ENCODE results near the gene SUPT7L.
A peak's percentile ranks its signal among the peaks of the same experiment; 100 is the strongest.

The SUPT7L gene, protein sequence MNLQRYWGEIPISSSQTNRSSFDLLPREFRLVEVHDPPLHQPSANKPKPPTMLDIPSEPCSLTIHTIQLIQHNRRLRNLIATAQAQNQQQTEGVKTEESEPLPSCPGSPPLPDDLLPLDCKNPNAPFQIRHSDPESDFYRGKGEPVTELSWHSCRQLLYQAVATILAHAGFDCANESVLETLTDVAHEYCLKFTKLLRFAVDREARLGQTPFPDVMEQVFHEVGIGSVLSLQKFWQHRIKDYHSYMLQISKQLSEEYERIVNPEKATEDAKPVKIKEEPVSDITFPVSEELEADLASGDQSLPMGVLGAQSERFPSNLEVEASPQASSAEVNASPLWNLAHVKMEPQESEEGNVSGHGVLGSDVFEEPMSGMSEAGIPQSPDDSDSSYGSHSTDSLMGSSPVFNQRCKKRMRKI

DNA sequence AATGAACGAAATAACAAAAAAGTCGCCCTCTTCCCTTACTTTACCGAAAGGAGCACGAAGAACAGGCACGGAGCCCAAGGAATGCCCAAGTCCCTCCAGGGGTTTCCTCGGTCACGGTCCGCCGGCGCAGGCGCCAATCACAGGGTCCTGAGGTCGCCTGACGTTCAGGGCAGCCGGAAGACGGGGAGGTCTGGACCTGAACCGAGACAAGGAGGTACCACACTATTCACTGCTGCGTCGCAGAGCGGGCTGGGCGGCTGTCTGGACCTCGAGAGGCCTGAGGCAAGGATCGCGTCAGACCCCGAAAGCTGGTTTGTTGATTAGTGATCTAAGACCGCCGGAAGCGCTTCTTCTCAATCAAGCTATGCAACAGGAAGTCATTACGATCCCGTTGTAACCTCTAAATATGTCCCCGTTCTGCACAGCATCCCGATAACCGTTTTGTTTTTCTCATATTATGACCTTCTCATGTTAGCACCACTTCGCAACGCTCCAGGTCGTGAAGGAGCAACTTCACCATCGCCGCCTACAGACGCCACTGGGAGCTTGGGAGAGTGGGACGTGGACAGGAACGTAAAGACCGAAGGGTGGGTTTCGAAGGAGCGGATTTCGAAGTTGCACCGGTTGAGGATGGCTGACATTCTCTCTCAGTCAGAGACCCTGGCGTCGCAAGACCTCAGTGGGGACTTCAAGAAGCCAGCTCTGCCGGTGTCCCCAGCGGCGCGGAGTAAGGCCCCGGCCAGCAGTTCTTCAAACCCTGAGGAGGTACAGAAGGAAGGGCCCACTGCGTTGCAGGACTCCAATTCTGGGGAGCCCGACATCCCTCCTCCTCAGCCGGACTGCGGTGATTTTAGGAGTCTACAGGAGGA is at the start of gene SUPT7L, which contains the start of gene SLC4A1AP:
Gene SUPT7L (minus strand): TSS at position 330 of the 869 bp plus-strand sequence. CDS start 1,422 bp downstream, outside the sequence.
Gene SLC4A1AP (plus strand): TSS at position 605 of the 869 bp plus-strand sequence. CDS start 26 bp downstream, at position 631.
- peak; percentile 60 for DNase-seq (ENCODE audit: low read depth)

DNA sequence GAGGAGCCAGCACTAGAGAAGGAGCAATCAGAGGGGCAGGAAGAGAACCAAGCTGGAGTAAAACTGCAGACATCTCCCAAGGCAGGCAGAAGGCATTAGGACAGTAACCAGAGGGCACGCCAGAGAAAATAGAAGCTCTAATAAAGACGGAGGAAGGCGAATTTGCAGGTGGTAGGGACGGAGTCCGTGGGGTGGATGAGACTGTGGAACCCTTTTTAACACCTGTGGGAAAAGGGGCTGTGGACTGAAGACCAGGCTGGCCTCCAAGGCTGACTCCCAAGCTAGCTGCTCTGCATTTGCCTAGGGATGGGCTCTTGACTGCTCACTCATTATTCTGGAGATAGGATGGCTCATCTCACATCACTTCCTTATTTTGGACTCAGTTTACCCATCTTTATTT is 49.8 kb upstream of the SUPT7L start:
- DNase-seq (ENCODE audit: low read depth): no peak

- no peak for DNase-seq (ENCODE audit: low read depth)
Measured at GRCh38 chr2:27712522-27712921, 49.1 kb upstream of the SUPT7L start.

- no peak for DNase-seq (ENCODE audit: low read depth)
Measured at GRCh38 chr2:27711804-27712203, 48.4 kb upstream of the SUPT7L start.

GRCh38 chr2:27710640-27711430 is 47.4 kb upstream of the SUPT7L start:
- DNase-seq (ENCODE audit: low read depth): no peak

- DNase-seq (ENCODE audit: low read depth): no peak
Measured at GRCh38 chr2:27709960-27710575, 46.7 kb upstream of the SUPT7L start.

DNA sequence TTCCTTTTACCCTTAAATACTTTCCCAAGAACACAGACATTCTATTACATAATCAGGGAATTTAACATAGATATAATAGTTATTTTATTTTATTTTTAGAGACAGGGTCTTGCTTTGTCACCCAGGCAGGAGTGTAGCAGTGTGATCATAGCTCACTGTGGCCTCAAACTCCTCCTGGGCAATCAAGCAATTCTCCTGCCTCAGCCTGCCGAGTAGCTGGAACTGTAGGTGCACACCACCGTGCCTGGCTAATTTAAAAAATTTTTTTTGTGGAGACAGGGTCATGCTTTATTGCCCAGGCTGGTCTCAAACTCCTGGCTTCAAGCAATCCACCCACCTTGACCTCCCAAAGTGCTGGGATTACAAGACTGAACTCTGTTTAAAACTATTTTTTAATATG is 45.9 kb upstream of the SUPT7L start:
- no peak for DNase-seq (ENCODE audit: low read depth)

DNA sequence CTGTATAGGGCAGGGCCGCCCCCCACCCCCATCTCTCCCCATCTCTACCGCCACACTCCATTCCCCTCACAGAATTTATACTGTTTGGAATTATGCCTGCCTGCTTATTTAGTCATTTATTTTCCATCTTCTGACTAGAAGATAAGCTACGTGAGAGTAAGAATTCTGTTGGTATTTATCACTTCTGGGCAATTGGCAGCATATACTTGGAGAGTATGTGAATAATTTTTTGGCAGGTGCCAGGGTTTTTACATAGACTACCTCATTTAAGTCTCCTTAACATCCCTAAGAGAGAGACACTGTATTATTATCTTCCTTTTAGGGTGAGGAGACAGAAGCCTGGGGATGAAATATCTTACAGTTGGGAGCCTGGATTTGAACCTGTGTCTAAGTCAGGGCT is 45.3 kb upstream of the SUPT7L start:
- DNase-seq (ENCODE audit: low read depth): no peak

- DNase-seq (ENCODE audit: low read depth): no peak
Measured at GRCh38 chr2:27708257-27708654, 44.8 kb upstream of the SUPT7L start.

GRCh38 chr2:27707462-27708256 is 44.2 kb upstream of the SUPT7L start:
- no peak for DNase-seq (ENCODE audit: low read depth)

DNA sequence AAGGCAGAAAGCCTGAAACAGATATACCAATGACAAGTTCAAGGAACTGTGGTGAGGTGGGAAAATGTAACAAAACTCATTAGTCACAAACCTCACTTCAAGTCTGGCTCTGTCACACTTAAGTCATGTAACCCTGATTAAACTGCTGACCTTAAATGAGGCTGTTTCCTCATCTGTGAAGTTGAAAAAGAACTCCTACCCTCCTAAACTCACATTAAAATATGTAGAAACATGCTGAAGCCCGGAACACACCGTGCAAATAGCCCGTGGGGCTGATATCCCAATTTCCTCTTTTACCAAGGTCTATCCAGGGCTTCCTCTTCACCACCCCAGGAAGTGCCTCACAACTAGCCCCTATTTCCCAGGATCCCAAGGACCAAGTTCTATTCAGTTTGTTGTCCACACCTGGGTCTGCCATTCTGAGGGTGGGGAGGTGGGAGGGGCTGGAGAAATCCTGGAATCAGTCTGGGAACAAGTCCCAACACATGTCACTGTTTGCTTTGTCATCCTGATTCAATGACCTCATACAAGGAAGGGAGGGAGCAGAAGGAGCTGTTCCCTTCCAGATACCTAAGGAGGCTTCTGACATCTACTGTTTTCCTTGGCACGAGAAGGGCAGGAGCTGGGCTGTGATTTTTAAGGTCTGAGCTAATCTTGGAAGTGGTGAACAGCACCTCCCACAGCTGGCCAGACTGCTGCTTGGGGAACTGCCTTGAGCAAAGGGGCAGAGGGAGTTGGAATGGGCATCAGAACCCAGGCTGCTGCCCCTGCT is 42.6 kb upstream of the SUPT7L start:
- DNase-seq (ENCODE audit: low read depth): no peak

DNA sequence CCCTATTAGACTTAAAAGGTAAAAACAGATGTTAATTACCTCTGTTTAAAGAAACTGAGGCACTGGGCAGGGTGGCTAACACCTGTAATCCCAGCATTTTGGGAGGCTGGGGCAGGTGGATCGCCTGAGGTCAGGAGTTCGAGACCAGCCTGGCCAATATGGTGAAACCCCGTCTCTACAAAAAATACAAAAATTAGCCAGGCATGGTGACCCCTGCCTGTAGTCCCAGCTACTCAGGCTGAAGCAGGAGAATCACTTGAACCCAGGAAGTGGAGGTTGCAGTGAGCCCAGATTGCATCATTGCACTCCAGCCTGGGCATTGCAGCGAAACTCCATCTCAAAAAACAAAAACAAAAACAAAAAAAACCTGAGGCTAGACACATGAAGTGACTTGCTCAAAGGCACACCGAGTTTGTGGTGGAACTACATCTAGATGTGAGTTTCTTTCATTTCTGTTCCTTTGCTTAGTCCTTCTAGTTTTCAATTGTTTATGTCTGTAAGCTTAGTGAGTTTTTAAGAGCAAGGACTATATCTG is 41.0 kb upstream of the SUPT7L start:
- DNase-seq (ENCODE audit: low read depth): no peak

DNA sequence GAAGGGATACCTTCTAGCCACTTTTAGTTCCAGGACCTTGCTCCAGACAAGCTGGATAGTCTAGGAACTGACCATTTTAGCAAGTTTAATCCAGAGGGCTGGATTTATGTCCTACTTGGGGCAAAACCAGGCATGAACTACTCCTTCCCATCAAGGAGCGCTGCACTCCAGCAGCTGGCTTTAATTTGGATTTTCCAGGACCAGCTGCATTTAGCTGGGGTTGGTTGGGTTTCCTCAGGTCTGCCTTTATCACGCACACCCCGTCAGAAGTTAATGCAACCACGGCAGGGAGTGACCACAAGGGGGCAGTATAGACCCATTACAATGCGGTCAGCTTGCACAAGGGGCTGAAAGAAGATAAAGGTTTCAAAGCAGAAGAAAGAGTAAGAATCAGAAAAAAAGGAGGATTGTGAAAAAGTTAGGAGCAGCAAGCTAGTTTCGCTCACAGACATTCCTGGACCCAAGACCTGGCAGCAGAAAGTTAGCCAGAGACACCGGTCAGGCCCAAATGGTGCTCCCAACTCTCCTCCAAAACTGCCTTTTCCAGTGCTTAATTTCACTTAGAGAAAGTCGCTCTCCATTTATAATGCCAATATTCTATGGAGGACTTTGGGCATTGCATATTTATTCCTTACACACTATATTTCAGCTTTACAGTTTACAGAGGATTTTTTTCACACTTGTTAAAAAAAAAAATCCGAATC is 40.4 kb upstream of the SUPT7L start:
- peak; percentile 59 for DNase-seq (ENCODE audit: low read depth)

GRCh38 chr2:27702302-27702701 is 38.9 kb upstream of the SUPT7L start:
- no peak for DNase-seq (ENCODE audit: low read depth)

- DNase-seq (ENCODE audit: low read depth): no peak
Measured at GRCh38 chr2:27701676-27702075, 38.3 kb upstream of the SUPT7L start.

DNA sequence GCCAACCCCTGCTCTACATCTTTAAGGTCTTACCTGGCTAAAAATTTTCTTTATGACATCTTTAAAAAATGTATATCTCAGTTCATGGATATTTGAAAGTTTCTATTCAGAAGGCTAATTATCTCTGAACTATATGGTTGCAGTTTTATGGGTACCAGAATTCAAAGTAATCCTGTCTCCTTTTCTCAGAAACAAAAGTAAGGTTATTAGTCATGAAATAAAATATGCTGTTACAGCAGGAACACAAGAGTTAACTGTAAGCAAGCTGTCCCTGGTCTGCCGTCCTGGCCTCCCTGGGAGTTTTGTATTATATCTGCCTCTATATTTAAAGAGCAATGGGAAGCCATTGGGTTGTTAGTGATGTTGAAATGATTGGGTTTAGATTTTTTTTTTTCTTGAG is 34.2 kb upstream of the SUPT7L start:
- DNase-seq (ENCODE audit: low read depth): no peak

DNA sequence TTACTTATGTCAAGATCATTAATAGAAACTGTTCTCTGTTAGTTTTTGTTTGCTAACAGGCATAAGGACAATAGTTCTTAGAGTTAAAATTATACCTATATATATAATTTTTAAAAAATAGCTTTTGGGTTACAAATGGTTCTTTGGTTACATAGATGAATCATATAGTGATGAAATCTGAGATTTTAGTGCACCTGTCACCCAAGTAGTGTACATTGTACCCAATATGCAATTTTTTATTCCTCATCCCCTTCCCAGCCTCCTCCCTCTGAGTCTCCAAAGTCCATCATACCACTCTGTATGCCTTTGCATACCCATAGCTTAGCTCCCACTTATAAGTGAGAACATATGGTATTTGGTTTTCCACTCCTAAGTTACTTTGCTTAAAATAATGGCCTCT is 26.6 kb upstream of the SUPT7L start:
- no peak for DNase-seq (ENCODE audit: low read depth)

- DNase-seq (ENCODE audit: low read depth): no peak
Measured at GRCh38 chr2:27689424-27689823, 26.0 kb upstream of the SUPT7L start.

DNA sequence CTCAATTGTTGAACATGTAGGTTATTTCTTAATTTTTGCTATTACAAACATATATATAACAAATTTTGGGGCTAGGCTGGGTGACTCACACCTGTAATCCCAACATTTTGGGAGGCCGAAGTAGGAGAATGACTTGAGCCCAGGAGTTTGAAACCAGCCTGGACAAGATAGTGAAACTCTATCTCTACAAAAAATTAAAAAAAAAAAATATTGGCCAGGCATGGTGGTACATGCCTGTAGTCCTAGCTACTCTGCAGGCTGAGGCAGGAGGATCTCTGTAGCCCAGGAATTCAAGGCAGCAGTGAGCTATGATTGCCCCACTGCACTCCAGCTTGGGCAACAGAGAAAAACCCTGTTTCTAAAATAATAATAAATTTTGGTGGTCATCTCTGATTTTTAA is 23.8 kb upstream of the SUPT7L start:
- DNase-seq (ENCODE audit: low read depth): no peak
